ENCODE data around the gene CDK18. TPM values are rescaled to one million over a fixed set of nuclear protein-coding genes. Genes with fewer than 3 reads are reported as not detected.

Gene CDK18
- total RNA-seq, 2 donors from 2014 or later: 11.1 to 16.2 TPM

DNA sequence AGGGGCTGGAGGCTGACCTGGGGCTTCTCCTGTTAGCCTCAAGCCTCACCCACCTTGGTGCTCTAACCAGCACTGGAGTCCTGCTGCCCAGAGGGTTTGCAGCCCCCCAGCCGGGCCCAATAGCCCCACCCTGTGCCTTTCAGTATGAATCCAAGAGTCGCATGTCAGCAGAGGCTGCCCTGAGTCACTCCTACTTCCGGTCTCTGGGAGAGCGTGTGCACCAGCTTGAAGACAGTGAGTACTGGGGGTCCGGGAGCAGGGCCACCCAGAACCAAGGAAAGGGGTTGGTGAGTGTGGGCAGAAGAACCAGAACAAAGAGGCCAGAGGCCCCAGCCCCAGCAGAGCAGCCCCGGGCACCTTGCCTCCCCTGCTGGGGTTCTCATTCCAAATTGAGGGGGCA lies 25.6 kb downstream of the CDK18 start:
- no peak for DNase-seq (ENCODE audit: low spot score)
- Histone ChIP-seq H3K27ac (no peak overlapping the region), H3K9me3 (no peaks in the 10 kb centered on the region), H3K4me1 (replicated peaks) (no peaks in the 10 kb centered on the region), H3K36me3 (no peaks in the 10 kb centered on the region), H3K27me3 (replicated peaks; ENCODE audit: insufficient read depth) (no peaks in the 10 kb centered on the region), H3K4me3 (no peak overlapping the region)
- intact Hi-C loops (cut with DNase I): loop anchor here (5.0 kb wide), 1 partner anchor 52 kb away; no protein-coding TSS in a partner anchor
- no peak for TF ChIP-seq POLR2A (IDR thresholded peaks at IDR 0.05)
- TF ChIP-seq, protein P1, sequence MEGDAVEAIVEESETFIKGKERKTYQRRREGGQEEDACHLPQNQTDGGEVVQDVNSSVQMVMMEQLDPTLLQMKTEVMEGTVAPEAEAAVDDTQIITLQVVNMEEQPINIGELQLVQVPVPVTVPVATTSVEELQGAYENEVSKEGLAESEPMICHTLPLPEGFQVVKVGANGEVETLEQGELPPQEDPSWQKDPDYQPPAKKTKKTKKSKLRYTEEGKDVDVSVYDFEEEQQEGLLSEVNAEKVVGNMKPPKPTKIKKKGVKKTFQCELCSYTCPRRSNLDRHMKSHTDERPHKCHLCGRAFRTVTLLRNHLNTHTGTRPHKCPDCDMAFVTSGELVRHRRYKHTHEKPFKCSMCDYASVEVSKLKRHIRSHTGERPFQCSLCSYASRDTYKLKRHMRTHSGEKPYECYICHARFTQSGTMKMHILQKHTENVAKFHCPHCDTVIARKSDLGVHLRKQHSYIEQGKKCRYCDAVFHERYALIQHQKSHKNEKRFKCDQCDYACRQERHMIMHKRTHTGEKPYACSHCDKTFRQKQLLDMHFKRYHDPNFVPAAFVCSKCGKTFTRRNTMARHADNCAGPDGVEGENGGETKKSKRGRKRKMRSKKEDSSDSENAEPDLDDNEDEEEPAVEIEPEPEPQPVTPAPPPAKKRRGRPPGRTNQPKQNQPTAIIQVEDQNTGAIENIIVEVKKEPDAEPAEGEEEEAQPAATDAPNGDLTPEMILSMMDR (IDR thresholded peaks at IDR 0.05): no peak
- TF ChIP-seq POLR2AphosphoS5 (IDR thresholded peaks at IDR 0.05): no peak
- WGBS: 93% methylated on average over 6 of the region's 6 CpGs

DNA sequence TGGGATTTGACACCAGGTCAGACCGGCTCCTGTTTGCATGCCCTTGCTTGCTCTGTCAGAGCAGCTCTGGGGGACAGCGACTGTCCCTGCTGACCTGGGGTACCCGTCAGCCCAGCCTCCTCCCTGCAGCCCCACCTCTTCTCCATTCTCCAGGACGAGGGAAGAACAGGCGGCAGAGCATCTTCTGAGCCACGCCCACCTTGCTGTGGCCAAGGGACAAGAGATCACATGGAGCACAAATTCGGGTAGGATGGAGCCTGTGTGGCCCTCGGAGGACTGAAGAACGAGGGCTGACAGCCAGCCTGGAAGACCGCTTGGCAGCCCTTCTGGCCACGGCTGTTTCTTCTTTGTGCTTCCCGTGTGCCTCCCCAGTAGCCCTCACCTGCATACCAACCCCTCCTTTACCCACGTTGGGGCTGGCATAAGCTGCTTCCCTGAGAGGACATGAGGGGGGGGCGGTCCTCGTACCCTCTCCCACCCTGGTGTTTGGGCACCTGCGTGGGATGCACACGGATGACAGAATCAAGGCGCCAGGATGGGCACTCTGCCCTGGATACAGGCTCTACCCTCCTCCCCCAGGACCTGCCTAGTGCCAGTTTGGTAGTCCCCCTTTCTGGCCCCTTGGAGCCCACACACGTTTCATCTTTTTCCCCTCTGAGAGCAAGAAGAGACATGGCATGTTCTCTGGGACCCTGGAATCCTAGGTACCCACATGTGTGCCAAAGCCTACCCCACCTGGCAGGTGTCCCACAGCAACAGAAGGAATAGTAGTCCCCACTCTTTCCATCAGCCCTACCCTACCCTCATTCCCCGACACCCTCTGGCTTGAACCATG lies 26.9 kb downstream of the CDK18 start:
- no peak for TF ChIP-seq POLR2A (IDR thresholded peaks at IDR 0.05)
- TF ChIP-seq, protein P1 (IDR thresholded peaks at IDR 0.05): no peak
- TF ChIP-seq POLR2AphosphoS5 (IDR thresholded peaks at IDR 0.05): no peak
- intact Hi-C loops (cut with DNase I): loop anchor here (5.0 kb wide), 1 partner anchor 51 kb away; no protein-coding TSS in a partner anchor
- H3K36me3 ChIP-seq: no peaks in the 10 kb centered on the region
- H3K4me1 ChIP-seq (replicated peaks): no peaks in the 10 kb centered on the region
- H3K27ac ChIP-seq: no peak overlapping the region
- DNase-seq (ENCODE audit: low spot score): no peak
- WGBS: 72% methylated on average over 20 of the region's 20 CpGs
- no peaks in the 10 kb centered on the region for H3K27me3 ChIP-seq (replicated peaks; ENCODE audit: insufficient read depth)
- no peaks in the 10 kb centered on the region for H3K9me3 ChIP-seq
- no peak overlapping the region for H3K4me3 ChIP-seq

DNA sequence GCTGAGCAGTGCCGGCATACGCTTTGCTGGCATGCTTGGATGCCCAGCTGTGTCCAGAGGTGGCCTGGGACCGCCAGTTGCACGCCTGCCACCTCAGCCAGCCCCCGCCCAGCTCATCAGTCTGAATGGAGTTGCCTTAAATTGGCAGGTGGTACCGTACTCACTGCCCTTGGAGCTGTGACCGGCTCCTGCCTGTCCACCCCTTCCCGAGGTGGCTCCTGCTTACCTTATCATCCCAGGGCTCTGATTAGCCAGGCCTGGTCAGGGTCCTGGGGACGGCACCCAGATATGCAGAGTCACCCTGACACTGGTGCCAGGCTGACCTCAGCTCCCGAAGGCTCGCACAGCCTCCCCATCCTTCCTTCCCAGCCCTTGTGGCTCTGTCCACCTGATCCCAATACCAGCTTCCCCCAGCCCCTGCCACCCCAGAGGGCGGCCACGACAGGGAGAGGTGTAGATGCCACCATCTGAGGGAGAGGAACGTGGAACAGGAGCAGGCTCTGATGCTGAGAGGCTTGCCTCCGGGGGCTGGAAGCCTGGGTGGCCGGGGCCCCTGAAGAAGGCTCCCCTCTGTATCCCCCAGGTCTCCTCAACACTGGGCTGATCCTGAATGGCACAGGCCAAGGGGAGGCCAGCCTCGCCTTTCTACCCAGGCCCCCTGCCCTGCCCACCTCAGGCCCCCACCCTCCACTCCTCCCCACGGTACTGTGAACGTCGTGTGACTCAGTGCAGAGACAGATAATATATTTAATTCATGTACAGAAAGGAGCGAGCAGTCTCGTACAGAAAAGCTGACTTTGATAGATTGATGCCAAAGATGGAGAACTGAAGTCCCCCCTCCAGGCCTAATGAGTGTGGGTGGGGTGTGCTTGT lies 27.8 kb downstream of the CDK18 start:
- DNase-seq (ENCODE audit: low spot score): no peak
- Histone ChIP-seq H3K4me3 (no peak overlapping the region), H3K27ac (no peak overlapping the region), H3K9me3 (no peaks in the 10 kb centered on the region), H3K27me3 (replicated peaks; ENCODE audit: insufficient read depth) (no peaks in the 10 kb centered on the region), H3K4me1 (replicated peaks) (no peaks in the 10 kb centered on the region), H3K36me3 (no peaks in the 10 kb centered on the region)
- no peak for TF ChIP-seq POLR2A (IDR thresholded peaks at IDR 0.05)
- TF ChIP-seq, protein P1 (IDR thresholded peaks at IDR 0.05): no peak
- TF ChIP-seq POLR2AphosphoS5 (IDR thresholded peaks at IDR 0.05): no peak
- intact Hi-C loops (cut with DNase I): loop anchor here (5.0 kb wide), 1 partner anchor 50 kb away; no protein-coding TSS in a partner anchor
- 90% methylated on average over 22 of the region's 22 CpGs for WGBS

DNA sequence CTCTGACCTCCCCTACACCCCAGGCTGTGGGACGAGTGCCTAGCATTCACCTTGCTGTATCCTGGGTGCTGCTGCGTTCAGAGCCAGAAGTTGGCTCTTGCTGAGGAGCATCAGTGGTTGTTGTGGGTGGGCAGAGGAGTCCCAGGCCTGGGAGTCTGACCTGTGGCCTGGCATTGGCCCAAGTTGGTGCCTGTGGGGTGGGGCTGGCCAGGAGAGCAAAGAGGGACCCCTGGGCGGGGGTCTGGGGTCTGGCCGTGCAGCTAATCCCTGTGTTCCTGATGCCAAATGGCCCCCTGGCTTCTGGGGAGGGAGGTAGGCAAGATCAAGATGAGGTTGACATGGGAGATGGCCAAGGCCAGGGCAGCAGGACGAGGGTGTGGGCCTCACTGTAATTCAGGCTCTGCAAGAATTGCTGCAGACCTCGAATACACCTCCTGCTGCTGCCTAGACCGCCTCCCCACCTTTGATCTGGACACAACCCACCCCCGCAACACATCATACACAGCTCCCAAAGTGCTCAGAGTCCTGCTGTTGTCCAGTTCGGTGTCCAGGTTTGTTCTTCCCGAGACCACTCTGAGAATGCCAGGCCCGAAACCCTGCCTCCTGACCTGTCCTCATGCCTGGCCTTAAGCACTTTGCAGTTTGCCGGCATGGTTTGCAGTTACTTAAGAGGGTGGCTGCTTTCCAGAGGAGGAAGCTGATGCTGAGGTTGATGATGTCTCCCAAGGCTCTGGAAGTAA lies 28.7 kb downstream of the CDK18 start:
- H3K27me3 ChIP-seq (replicated peaks; ENCODE audit: insufficient read depth): no peaks in the 10 kb centered on the region
- TF ChIP-seq POLR2AphosphoS5 (IDR thresholded peaks at IDR 0.05) (no peak), POLR2A (IDR thresholded peaks at IDR 0.05) (no peak)
- TF ChIP-seq, protein P1 (IDR thresholded peaks at IDR 0.05): no peak
- H3K4me1 ChIP-seq (replicated peaks): no peaks in the 10 kb centered on the region
- intact Hi-C loops (cut with DNase I): loop anchor here (5.0 kb wide), 1 partner anchor 49 kb away; no protein-coding TSS in a partner anchor
- no peak overlapping the region for H3K27ac ChIP-seq
- H3K9me3 ChIP-seq: no peaks in the 10 kb centered on the region
- no peak overlapping the region for H3K4me3 ChIP-seq
- H3K36me3 ChIP-seq: no peaks in the 10 kb centered on the region
- 90% methylated on average over 12 of the region's 12 CpGs for WGBS
- no peak for DNase-seq (ENCODE audit: low spot score)
